ENCODE results near the gene SUMF1. TPM values are rescaled to one million over a fixed set of nuclear protein-coding genes. Genes with fewer than 3 reads are reported as not detected.

SUMF1 gene
- total RNA-seq, 1 experiment from 2014 or later = 26.6 TPM

DNA sequence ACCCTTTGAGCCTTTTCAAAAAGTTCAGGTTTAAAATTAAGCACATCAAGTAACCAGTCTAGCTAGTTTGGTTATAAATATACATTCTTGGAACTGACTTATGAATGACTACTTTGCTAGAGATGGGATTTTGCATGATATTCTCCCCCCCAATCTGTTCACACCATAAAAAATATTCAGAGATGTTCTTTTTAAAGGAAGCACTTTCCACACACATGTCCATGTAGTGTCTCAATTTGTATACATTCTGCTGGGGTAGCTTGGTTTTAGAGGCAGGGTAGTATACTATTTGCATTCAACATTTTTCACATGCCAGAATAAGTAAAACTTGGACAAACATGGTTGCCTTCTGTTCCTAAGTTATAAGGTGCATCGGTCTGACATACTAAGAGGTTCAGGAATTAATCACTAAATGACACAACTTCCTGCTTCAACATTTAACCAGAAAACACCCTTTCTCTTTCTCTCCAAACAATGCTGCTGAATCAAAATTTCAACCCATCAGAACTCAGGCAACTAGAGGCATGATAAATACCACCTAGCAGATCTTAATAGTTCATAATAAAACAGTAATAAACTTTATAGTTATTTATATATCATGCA is 57.0 kb downstream of the SUMF1 start:
- Histone ChIP-seq H3K9me3 (ENCODE audit: control insufficient read depth in 1 of 2, insufficient read depth in 1 of 2, low read depth in 1 of 2, low read length in 2 of 2) (no peaks in the 10 kb centered on the region), H3K79me2 (ENCODE audit: insufficient read depth, low read length) (no peaks in the 10 kb centered on the region), H3K36me3 (ENCODE audit: control insufficient read depth in 1 of 2, insufficient read depth in 2 of 2, low read length in 2 of 2) (no peaks in the 10 kb centered on the region), H3K27ac (ENCODE audit: low read depth, low read length) (no peak overlapping the region), H3K9ac (ENCODE audit: low read length) (no peak overlapping the region), H3K4me1 (ENCODE audit: control insufficient read depth in 1 of 2, insufficient read depth in 2 of 2, low read length in 2 of 2) (no peaks in the 10 kb centered on the region), H3K4me3 (replicated peaks in 1 of 2; ENCODE audit: low read depth in 1 of 2, low read length in 2 of 2) (no peak overlapping the region), H4K20me1 (ENCODE audit: insufficient read depth) (no peaks in the 10 kb centered on the region), H3K27me3 (ENCODE audit: insufficient read depth, low read length) (no peaks in the 10 kb centered on the region), H2AFZ (ENCODE audit: low read depth, low read length, poor library complexity, severe bottlenecking) (no peak overlapping the region), H3K9me2 (ENCODE audit: insufficient read depth) (no peaks in the 10 kb centered on the region), H3K4me2 (ENCODE audit: low read length) (no peak overlapping the region)
- ATAC-seq (no peak), DNase-seq (ENCODE audit: low read depth, low spot score) (no peak)
- ChIA-PET CTCF (no interaction called here), RAD21 (ENCODE audit: low non-redundant PET in 1 of 2, low total read pairs in 2 of 2, uncharacterized antibody in 2 of 2, unreplicated experiment in 2 of 2) (no interaction called here), POLR2A (no interaction called here)
- intact Hi-C loops (cut with micrococcal nuclease) = no loop called here
- TF ChIP-seq EZH2 (IDR thresholded peaks at IDR 0.05) = no peak
- no peak for TF ChIP-seq ELF1 (IDR thresholded peaks at IDR 0.05; ENCODE audit: borderline replicate concordance, low read depth)
- TF ChIP-seq ZNF274 (IDR thresholded peaks at IDR 0.05; ENCODE audit: low read depth, low read length) = no peak
- no peak for TF ChIP-seq POLR2A (IDR thresholded peaks at IDR 0.05; ENCODE audit: borderline replicate concordance, extremely low read depth, insufficient read depth, insufficient read length)
- TF ChIP-seq TCF7L2 (IDR thresholded peaks at IDR 0.05; ENCODE audit: borderline replicate concordance, extremely low read depth, insufficient read depth, insufficient read length) = no peak
- BruUV-seq (replicated peaks) = no TSS peak

DNA sequence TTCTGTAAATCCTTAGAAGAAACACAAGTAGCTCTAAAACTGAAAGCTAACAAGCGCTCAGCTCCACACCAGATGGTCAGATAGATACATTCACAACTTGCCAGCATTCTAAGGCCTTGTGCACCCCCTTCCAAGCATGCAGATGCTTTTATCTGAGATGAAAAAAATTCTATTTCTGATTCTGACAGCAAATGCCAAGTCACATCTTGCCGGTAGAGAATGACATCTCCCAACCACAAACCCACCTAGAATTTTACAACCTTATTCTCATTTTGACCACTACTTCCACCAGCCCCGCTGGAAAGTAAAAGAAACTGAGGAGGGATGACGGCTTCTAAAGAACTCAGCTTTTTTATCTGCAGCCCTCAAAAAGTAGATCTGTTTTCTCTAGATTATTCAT is 57.7 kb downstream of the SUMF1 start:
- BruUV-seq (replicated peaks) = no TSS peak
- H4K20me1 ChIP-seq (ENCODE audit: insufficient read depth) = no peaks in the 10 kb centered on the region
- no peaks in the 10 kb centered on the region for H3K9me2 ChIP-seq (ENCODE audit: insufficient read depth)
- RAD21 ChIA-PET (ENCODE audit: low non-redundant PET in 1 of 2, low total read pairs in 2 of 2, uncharacterized antibody in 2 of 2, unreplicated experiment in 2 of 2) = no interaction called here
- H3K4me1 ChIP-seq (ENCODE audit: control insufficient read depth in 1 of 2, insufficient read depth in 2 of 2, low read length in 2 of 2) = no peaks in the 10 kb centered on the region
- H3K9ac ChIP-seq (ENCODE audit: low read length) = no peak overlapping the region
- no peak overlapping the region for H3K27ac ChIP-seq (ENCODE audit: low read depth, low read length)
- intact Hi-C loops (cut with micrococcal nuclease) = no loop called here
- no peaks in the 10 kb centered on the region for H3K36me3 ChIP-seq (ENCODE audit: control insufficient read depth in 1 of 2, insufficient read depth in 2 of 2, low read length in 2 of 2)
- no peaks in the 10 kb centered on the region for H3K79me2 ChIP-seq (ENCODE audit: insufficient read depth, low read length)
- no peak for ATAC-seq
- H3K9me3 ChIP-seq (ENCODE audit: control insufficient read depth in 1 of 2, insufficient read depth in 1 of 2, low read depth in 1 of 2, low read length in 2 of 2) = no peaks in the 10 kb centered on the region
- H2AFZ ChIP-seq (ENCODE audit: low read depth, low read length, poor library complexity, severe bottlenecking) = no peak overlapping the region
- POLR2A ChIA-PET = no interaction called here
- H3K4me2 ChIP-seq (ENCODE audit: low read length) = no peak overlapping the region
- no peak overlapping the region for H3K4me3 ChIP-seq (replicated peaks in 1 of 2; ENCODE audit: low read depth in 1 of 2, low read length in 2 of 2)
- no peak for DNase-seq (ENCODE audit: low read depth, low spot score)
- CTCF ChIA-PET = no interaction called here
- no peaks in the 10 kb centered on the region for H3K27me3 ChIP-seq (ENCODE audit: insufficient read depth, low read length)
- TF ChIP-seq, protein P1, sequence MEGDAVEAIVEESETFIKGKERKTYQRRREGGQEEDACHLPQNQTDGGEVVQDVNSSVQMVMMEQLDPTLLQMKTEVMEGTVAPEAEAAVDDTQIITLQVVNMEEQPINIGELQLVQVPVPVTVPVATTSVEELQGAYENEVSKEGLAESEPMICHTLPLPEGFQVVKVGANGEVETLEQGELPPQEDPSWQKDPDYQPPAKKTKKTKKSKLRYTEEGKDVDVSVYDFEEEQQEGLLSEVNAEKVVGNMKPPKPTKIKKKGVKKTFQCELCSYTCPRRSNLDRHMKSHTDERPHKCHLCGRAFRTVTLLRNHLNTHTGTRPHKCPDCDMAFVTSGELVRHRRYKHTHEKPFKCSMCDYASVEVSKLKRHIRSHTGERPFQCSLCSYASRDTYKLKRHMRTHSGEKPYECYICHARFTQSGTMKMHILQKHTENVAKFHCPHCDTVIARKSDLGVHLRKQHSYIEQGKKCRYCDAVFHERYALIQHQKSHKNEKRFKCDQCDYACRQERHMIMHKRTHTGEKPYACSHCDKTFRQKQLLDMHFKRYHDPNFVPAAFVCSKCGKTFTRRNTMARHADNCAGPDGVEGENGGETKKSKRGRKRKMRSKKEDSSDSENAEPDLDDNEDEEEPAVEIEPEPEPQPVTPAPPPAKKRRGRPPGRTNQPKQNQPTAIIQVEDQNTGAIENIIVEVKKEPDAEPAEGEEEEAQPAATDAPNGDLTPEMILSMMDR (IDR thresholded peaks at IDR 0.05 in 2 of 3, conservative IDR thresholded peaks at IDR 0.05 in 1 of 3; ENCODE audit: borderline replicate concordance in 1 of 3, insufficient read depth in 1 of 3, low read depth in 2 of 3, low read length in 2 of 3) = no peak
- no peak for TF ChIP-seq JUND (IDR thresholded peaks at IDR 0.05)
- no peak for TF ChIP-seq SP1 (IDR thresholded peaks at IDR 0.05; ENCODE audit: low read depth)
- TF ChIP-seq EZH2 (IDR thresholded peaks at IDR 0.05) = no peak
- TF ChIP-seq EZH2phosphoT487 (IDR thresholded peaks at IDR 0.05; ENCODE audit: borderline replicate concordance) = no peak
- no peak for TF ChIP-seq FOSL1 (IDR thresholded peaks at IDR 0.05; ENCODE audit: low read depth)
- no peak for TF ChIP-seq RAD21 (IDR thresholded peaks at IDR 0.05; ENCODE audit: low read depth)
- TF ChIP-seq, protein P2, sequence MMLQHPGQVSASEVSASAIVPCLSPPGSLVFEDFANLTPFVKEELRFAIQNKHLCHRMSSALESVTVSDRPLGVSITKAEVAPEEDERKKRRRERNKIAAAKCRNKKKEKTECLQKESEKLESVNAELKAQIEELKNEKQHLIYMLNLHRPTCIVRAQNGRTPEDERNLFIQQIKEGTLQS (IDR thresholded peaks at IDR 0.05) = no peak
- no peak for TF ChIP-seq ELF1 (IDR thresholded peaks at IDR 0.05; ENCODE audit: borderline replicate concordance, low read depth)
- TF ChIP-seq CBX3 (IDR thresholded peaks at IDR 0.05; ENCODE audit: low read depth) = no peak
- TF ChIP-seq SRF (IDR thresholded peaks at IDR 0.05; ENCODE audit: low read depth) = no peak
- no peak for TF ChIP-seq POLR2AphosphoS5 (IDR thresholded peaks at IDR 0.05; ENCODE audit: low read depth, low read length)
- TF ChIP-seq YY1 (IDR thresholded peaks at IDR 0.05; ENCODE audit: extremely low read depth, insufficient replicate concordance, low read depth, low read length) = no peak
- TF ChIP-seq ZFX (IDR thresholded peaks at IDR 0.05) = no peak
- no peak for TF ChIP-seq ZNF274 (IDR thresholded peaks at IDR 0.05; ENCODE audit: low read depth, low read length)
- TF ChIP-seq, protein P3, sequence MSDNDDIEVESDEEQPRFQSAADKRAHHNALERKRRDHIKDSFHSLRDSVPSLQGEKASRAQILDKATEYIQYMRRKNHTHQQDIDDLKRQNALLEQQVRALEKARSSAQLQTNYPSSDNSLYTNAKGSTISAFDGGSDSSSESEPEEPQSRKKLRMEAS (IDR thresholded peaks at IDR 0.05) = no peak
- TF ChIP-seq EGR1 (IDR thresholded peaks at IDR 0.05; ENCODE audit: low read depth) = no peak
- no peak for TF ChIP-seq SIN3A (IDR thresholded peaks at IDR 0.05; ENCODE audit: low read depth)
